PC-3 (cell line): ENCODE measurements around the gene SPINK9. TPM values are rescaled to one million over a fixed set of nuclear protein-coding genes. Genes with fewer than 3 reads are reported as not detected.

ENCODE experiments used
- ATAC-seq: fragments of 200-7000 bp; cut with Tn5 transposase; 2 replicates; pipeline ENCODE4 v1.9.1; 2020; ENCODE audit warnings: mild to moderate bottlenecking, moderate library complexity
- BruUV-seq: library from RNA; stranded (reverse); fragments of 400-500 nt; replicated peaks from 2 replicates; lab custom pipeline; 2021; lab: Mats Ljungman, UMichigan
- CTCF ChIA-PET: fragments of 300-600 bp; sonication (Branson Sonifier 250); formaldehyde crosslinking; loops from one replicate; lab custom pipeline; 2022; ENCODE audit warnings: antibody characterized with exemption; lab: Charles Lee
- POLR2A ChIA-PET: fragments of 300-600 bp; sonication (Branson Sonifier 250); formaldehyde crosslinking; loops from one replicate; lab custom pipeline; 2022; ENCODE audit warnings: antibody characterized with exemption; ENCODE audit not compliant: unreplicated experiment; lab: Charles Lee
- DNase-seq: peaks from one replicate; pipeline ENCODE4 v3.0.0-alpha.2; 2015
- H2AFZ ChIP-seq: fragments of 300-600 bp; sonication (generic); 2 replicates; pipeline ENCODE4 v1.6.0; 2016; ENCODE audit warnings: antibody characterized with exemption, low read length
- H3F3A ChIP-seq: fragments of 300-600 bp; sonication (generic); one replicate; pipeline ENCODE4 v1.6.0; 2017; ENCODE audit warnings: antibody characterized with exemption, low read length, control low read depth, mild to moderate bottlenecking; ENCODE audit not compliant: unreplicated experiment
- H3K27ac ChIP-seq: fragments of 300-600 bp; sonication (generic); 2 replicates; pipeline ENCODE4 v1.5.1; 2016; ENCODE audit warnings: mild to moderate bottlenecking, low read length
- H3K27me3 ChIP-seq: fragments of 300-600 bp; sonication (generic); 2 replicates; pipeline ENCODE4 v1.6.1; 2016; ENCODE audit warnings: low read length, mixed read lengths
- H3K36me3 ChIP-seq: fragments of 300-600 bp; sonication (generic); 2 replicates; pipeline ENCODE4 v1.6.1; 2016; ENCODE audit warnings: low read depth, mixed run types, low read length, mixed read lengths
- H3K4me1 ChIP-seq: fragments of 300-600 bp; sonication (generic); 2 replicates; pipeline ENCODE4 v1.5.1; 2016; ENCODE audit warnings: low read length; ENCODE audit not compliant: insufficient read depth
- H3K4me2 ChIP-seq: fragments of 300-600 bp; sonication (generic); 2 replicates; pipeline ENCODE4 v1.6.0; 2016; ENCODE audit warnings: low read length
- H3K4me3 ChIP-seq: fragments of 300-600 bp; sonication (generic); 2 replicates; pipeline ENCODE4 v1.5.1; 2016; ENCODE audit warnings: mild to moderate bottlenecking, low read length, mixed read lengths
- H3K79me2 ChIP-seq: fragments of 300-600 bp; sonication (generic); 2 replicates; pipeline ENCODE4 v1.6.1; 2017; ENCODE audit warnings: low read length, mixed read lengths
- H3K9ac ChIP-seq: fragments of 300-600 bp; sonication (generic); 2 replicates; pipeline ENCODE4 v1.6.0; 2016; ENCODE audit warnings: mild to moderate bottlenecking, low read length
- H3K9me2 ChIP-seq: fragments of 300-600 bp; sonication (generic); replicated peaks from 2 replicates; pipeline ENCODE4 v1.6.1; 2016; ENCODE audit warnings: mixed run types, low read length, mixed read lengths
- H3K9me3 ChIP-seq: fragments of 300-600 bp; sonication (generic); 2 replicates; pipeline ENCODE4 v1.6.1; 2016; ENCODE audit warnings: low read length, mixed read lengths
- H4K20me1 ChIP-seq: fragments of 300-600 bp; sonication (generic); 2 replicates; pipeline ENCODE4 v1.6.1; 2016; ENCODE audit warnings: low read length, mixed read lengths
- EZH2 ChIP-seq: fragments of 300-600 bp; sonication (generic); IDR thresholded peaks from one replicate; pipeline ENCODE4 v1.6.1; 2017; ENCODE audit warnings: antibody characterized with exemption, mild to moderate bottlenecking, low read length; ENCODE audit not compliant: unreplicated experiment
- EZH2phosphoT487 ChIP-seq: fragments of 300-600 bp; sonication (generic); IDR thresholded peaks from 2 replicates; pipeline ENCODE4 v1.6.1; 2018; ENCODE audit warnings: mild to moderate bottlenecking, antibody characterized with exemption, low read length, borderline replicate concordance
- intact Hi-C: fragments of 100-400 bp; cut with micrococcal nuclease; formaldehyde crosslinking; loops from 2 replicates; pipeline ENCODE4 v1.9.0; 2023
- total RNA-seq: library from RNA; depleted of rRNA; stranded (reverse); fragments of >200 nt; gene quantifications from 2 replicates; pipeline ENCODE4 v1.2.3, GENCODE V29; 2014
- TF ChIP-seq, protein P1 (sequence below): fragments of 300-600 bp; sonication (generic); conservative IDR thresholded peaks from 2 replicates; pipeline ENCODE4 v1.5.1; 2017; ENCODE audit warnings: antibody characterized with exemption, low read depth, mild to moderate bottlenecking, low read length

SPINK9 gene
- total RNA-seq, 1 experiment from 2014 or later, result not detected

DNA sequence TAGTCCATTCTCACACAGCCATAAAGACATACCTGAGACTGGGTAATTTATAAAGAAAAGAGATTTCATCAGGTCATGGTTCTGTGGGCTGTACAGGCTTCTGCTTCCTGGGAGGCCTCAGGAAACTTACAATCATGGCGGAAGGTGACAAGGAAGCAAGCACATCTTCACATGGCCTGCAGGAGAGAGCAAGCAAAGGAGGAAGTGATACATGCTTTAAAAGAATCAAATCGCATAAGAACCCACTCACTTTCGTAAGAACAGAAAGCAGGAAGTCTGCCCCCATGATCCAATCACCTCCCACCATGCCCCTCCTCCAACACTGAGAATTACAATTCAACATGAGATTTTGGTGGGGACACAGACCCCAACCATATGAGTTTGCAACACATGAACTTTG, 43.3 kb downstream of the SPINK9 start:
- POLR2A ChIA-PET, result no interaction called here
- H3K9ac ChIP-seq, result no peak overlapping the region
- H3K4me3 ChIP-seq, result no peak overlapping the region
- H3K27ac ChIP-seq, result no peak overlapping the region
- no peaks in the 10 kb centered on the region for H3K36me3 ChIP-seq
- DNase-seq (no peak), ATAC-seq (no peak)
- H3K4me1 ChIP-seq, result peaks cover 20% of the 10 kb centered on the region
- H3K4me2 ChIP-seq, result no peak overlapping the region
- intact Hi-C loops, result no loop called here
- H3F3A ChIP-seq, result no peaks in the 10 kb centered on the region
- no peaks in the 10 kb centered on the region for H3K27me3 ChIP-seq
- H2AFZ ChIP-seq, result no peak overlapping the region
- H3K79me2 ChIP-seq, result peaks cover 7% of the 10 kb centered on the region
- TF ChIP-seq EZH2 (no peak), EZH2phosphoT487 (no peak)
- TF ChIP-seq, protein P1, sequence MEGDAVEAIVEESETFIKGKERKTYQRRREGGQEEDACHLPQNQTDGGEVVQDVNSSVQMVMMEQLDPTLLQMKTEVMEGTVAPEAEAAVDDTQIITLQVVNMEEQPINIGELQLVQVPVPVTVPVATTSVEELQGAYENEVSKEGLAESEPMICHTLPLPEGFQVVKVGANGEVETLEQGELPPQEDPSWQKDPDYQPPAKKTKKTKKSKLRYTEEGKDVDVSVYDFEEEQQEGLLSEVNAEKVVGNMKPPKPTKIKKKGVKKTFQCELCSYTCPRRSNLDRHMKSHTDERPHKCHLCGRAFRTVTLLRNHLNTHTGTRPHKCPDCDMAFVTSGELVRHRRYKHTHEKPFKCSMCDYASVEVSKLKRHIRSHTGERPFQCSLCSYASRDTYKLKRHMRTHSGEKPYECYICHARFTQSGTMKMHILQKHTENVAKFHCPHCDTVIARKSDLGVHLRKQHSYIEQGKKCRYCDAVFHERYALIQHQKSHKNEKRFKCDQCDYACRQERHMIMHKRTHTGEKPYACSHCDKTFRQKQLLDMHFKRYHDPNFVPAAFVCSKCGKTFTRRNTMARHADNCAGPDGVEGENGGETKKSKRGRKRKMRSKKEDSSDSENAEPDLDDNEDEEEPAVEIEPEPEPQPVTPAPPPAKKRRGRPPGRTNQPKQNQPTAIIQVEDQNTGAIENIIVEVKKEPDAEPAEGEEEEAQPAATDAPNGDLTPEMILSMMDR, result no peak
- no peaks in the 10 kb centered on the region for H3K9me3 ChIP-seq
- CTCF ChIA-PET, result interaction anchor here (1.0 kb wide), 1 partner anchor 67 kb away, joined by 3 read pairs; no protein-coding TSS in a partner anchor
- no peaks in the 10 kb centered on the region for H3K9me2 ChIP-seq
- no peaks in the 10 kb centered on the region for H4K20me1 ChIP-seq
- no TSS peak for BruUV-seq

DNA sequence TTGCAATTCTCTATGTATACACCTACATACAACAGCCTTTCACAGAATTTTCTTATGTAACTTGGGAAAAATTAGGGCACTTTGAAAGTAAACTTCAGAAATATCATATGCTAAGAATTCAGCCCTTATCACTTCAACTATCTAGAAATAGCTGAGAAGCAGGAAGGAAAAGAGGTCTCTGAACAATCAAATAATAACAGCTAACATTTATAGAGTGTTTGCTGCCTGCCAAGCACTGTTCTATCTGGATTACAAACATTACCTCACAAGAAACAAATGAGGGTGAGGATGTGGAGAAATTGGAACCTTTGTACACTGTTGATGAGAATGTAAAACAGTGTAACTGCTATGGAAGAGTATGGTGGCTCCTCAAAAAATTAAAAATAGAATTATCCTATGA, 44.0 kb downstream of the SPINK9 start:
- H3K4me2 ChIP-seq, result no peak overlapping the region
- no peaks in the 10 kb centered on the region for H3K36me3 ChIP-seq
- H3K79me2 ChIP-seq, result peaks cover 14% of the 10 kb centered on the region
- H3F3A ChIP-seq, result no peaks in the 10 kb centered on the region
- H3K27me3 ChIP-seq, result no peaks in the 10 kb centered on the region
- BruUV-seq, result no TSS peak
- intact Hi-C loops, result no loop called here
- no peak for DNase-seq
- CTCF ChIA-PET, result interaction anchor here (1.0 kb wide), 1 partner anchor 68 kb away, joined by 3 read pairs; no protein-coding TSS in a partner anchor
- peaks cover 20% of the 10 kb centered on the region for H3K4me1 ChIP-seq
- ATAC-seq, result 0 out of 2 replicates have a peak, but pooled peaks have one; percentile 2
- H3K9me2 ChIP-seq, result no peaks in the 10 kb centered on the region
- TF ChIP-seq, protein P1, result no peak
- TF ChIP-seq EZH2phosphoT487, result no peak
- TF ChIP-seq EZH2, result no peak
- no peak overlapping the region for H3K27ac ChIP-seq
- POLR2A ChIA-PET, result no interaction called here
- no peak overlapping the region for H3K4me3 ChIP-seq
- no peaks in the 10 kb centered on the region for H3K9me3 ChIP-seq
- no peaks in the 10 kb centered on the region for H4K20me1 ChIP-seq
- H2AFZ ChIP-seq, result no peak overlapping the region
- no peak overlapping the region for H3K9ac ChIP-seq

DNA sequence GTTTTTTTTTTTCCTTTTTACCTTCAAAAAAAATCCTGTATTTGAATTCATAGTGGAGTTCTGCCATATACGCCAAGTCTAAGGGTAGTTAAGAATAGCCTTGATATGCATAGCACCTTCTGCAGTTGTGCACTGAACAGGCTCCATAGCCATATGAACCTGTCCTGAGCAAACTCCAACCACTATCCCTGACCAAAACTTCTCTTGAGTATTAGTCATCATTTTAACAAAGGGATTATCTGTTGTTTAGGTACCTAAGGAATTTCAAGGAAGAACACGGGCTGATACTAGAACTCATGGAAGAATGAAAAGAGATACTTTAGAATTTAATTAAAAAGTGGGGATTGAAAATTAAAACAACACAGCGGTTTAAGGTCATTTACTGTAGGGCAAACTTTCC, 46.5 kb downstream of the SPINK9 start:
- Histone ChIP-seq H3K27me3 (no peaks in the 10 kb centered on the region), H3K9ac (no peak overlapping the region), H3K9me3 (no peaks in the 10 kb centered on the region), H3F3A (no peaks in the 10 kb centered on the region), H3K36me3 (no peaks in the 10 kb centered on the region), H3K4me1 (peaks cover 43% of the 10 kb centered on the region), H3K79me2 (peaks cover 39% of the 10 kb centered on the region), H4K20me1 (no peaks in the 10 kb centered on the region), H3K4me2 (peak overlapping the region; percentile 98), H3K4me3 (no peak overlapping the region; the same call in 1 of the 2 replicates), H3K9me2 (no peaks in the 10 kb centered on the region), H2AFZ (no peak overlapping the region), H3K27ac (no peak overlapping the region)
- BruUV-seq, result no TSS peak
- ATAC-seq (no peak), DNase-seq (peak; percentile 70)
- TF ChIP-seq, protein P1, result no peak
- no peak for TF ChIP-seq EZH2phosphoT487
- no peak for TF ChIP-seq EZH2
- intact Hi-C loops, result no loop called here
- ChIA-PET CTCF (interaction anchor here (0.6 kb wide), 1 partner anchor 576 kb away, joined by 3 read pairs; no protein-coding TSS in a partner anchor), POLR2A (no interaction called here)
